Measurements from ENCODE around the gene DACT3.

DNA sequence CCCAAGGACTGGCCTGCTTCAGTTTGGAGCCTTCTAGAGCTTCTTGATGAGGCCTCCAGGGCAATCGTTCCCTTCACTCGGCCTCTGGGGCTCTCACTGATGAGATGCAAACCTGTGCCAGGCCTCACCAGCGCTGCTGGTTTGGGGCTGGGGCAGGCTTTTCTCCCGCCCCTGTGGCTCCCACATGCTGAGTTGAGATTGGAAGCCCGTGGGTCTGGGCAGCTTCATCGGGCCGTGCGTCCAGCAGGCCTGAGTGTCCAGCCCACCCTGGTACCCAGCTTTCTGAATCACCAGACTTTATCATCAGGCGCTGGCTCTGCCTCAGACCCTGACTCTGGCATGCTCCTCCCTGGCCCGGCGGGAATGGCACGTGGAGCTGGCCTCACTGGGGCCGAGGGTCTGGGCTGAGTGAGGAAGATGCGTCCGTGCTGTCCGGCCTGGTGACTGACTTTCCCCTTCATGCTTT lies 55.6 kb downstream of the DACT3 start:
- TF ChIP-seq, protein P1, sequence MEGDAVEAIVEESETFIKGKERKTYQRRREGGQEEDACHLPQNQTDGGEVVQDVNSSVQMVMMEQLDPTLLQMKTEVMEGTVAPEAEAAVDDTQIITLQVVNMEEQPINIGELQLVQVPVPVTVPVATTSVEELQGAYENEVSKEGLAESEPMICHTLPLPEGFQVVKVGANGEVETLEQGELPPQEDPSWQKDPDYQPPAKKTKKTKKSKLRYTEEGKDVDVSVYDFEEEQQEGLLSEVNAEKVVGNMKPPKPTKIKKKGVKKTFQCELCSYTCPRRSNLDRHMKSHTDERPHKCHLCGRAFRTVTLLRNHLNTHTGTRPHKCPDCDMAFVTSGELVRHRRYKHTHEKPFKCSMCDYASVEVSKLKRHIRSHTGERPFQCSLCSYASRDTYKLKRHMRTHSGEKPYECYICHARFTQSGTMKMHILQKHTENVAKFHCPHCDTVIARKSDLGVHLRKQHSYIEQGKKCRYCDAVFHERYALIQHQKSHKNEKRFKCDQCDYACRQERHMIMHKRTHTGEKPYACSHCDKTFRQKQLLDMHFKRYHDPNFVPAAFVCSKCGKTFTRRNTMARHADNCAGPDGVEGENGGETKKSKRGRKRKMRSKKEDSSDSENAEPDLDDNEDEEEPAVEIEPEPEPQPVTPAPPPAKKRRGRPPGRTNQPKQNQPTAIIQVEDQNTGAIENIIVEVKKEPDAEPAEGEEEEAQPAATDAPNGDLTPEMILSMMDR (IDR thresholded peaks at IDR 0.05), result no peak
- TF ChIP-seq POLR2A (IDR thresholded peaks at IDR 0.05), result no peak

All from thyroid gland (tissue), 4 donors.